GM18498 (cell line): ENCODE data around the gene USP47.

Experiments
- ATAC-seq: cut with Tn5 transposase; IDR thresholded peaks from one replicate; pipeline ENCODE4 v1.9.1; 2021; ENCODE audit warnings: mild to moderate bottlenecking, moderate library complexity; ENCODE audit not compliant: unreplicated experiment

The USP47 gene

GRCh38 chr11:11865449-11865848 lies 23.7 kb downstream of the USP47 start:
- no peak for ATAC-seq

GRCh38 chr11:11866203-11866602 lies 24.4 kb downstream of the USP47 start:
- ATAC-seq, result no peak

DNA sequence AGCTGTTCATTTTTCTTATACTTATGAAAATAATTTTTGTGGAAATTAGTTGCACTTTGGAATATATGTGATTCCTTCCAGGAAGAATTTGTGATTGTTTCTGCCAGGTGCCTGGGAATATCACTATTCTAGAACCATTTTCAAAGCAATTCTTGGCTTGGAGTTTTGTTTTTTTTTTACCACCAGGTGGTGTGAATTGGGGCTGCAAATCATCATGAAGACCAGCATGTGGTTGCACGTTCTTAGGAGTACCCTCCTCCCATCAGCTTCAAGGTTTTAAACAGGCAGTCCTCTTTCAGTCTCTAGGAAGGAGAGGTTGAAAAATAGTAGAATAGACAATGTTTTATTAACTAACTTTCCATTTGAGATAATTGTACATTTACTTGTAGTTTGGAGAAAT lies 25.9 kb downstream of the USP47 start:
- no peak for ATAC-seq

DNA sequence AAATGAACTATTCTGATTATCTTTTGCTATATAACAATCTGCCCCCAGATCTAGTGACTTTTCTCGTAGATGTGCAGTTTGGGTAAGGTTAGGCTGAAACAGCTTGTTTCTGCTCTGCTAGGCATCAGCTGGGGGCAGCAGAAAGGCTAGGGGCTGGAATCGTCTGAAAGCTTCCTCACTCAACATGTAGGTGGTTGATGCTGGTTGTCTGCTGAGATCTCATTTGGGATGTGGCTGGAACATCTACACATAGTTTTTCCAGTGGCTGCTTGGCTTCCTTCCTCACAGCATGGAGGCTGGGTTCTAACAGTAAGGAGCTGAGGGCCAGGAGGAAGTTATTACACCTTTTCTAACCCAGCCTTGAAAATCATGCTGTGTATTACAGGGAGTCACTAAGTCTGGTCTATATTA lies 30.2 kb downstream of the USP47 start:
- ATAC-seq, result no peak

DNA sequence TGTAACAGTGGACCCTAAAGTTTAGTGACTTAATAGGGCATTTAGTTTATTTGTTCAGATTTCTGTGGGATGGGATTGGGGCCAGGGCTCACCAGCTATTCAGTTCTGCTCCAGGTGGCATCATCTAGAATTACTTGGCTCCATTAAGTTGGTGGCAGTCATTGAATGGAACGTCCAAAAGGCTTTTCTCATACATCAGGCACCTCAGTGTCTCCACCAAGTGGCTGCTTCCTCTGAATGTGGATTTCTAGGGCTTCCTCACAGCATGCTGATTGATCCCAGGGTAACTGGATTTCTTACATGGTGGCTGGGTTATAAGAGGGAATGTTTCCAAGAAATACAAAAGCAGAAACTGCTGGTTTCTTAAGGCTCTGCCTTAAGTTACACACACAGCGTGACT lies 34.7 kb downstream of the USP47 start:
- no peak for ATAC-seq

DNA sequence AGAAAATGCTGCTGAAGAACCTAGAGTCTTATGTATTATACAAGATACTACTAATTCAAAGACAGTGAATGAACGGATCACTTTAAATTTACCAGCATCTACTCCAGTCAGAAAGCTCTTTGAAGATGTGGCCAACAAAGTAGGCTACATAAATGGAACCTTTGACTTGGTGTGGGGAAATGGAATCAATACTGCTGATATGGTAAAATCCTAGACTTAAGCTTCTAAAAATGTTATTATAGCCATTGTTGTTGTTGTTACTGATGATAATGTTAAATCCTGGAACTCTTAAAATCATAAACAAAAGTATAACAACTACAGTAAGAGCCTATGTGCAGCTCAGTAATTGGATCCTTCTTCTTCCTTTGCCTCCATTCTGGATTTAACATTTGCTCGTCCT lies 38.4 kb downstream of the USP47 start:
- ATAC-seq, result no peak

DNA sequence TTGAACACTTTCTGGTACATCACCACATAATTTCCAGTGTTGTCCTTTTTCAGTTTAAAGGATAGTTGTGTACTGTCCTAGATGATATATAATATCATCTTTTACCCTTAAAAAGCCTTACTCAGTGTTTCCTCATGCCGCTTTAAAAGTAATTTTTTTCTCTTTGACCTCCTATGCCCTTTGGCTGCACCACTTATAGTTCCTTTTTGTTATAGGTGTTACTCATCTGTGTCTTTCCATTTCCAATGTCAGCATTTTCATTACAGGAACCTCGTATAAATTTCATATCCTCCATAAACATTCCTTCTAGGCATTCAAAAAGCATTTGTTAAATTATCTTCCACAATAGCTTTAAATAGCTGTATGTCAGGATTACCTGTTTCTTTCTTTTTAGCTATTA lies 40.8 kb downstream of the USP47 start:
- ATAC-seq, result no peak

GRCh38 chr11:11884351-11884750 lies 42.6 kb downstream of the USP47 start:
- ATAC-seq, result no peak

- peak; percentile 92 for ATAC-seq
Measured at GRCh38 chr11:11884774-11885481, 43.2 kb downstream of the USP47 start.

- no peak for ATAC-seq
Measured at GRCh38 chr11:11894486-11894885, 52.7 kb downstream of the USP47 start.

DNA sequence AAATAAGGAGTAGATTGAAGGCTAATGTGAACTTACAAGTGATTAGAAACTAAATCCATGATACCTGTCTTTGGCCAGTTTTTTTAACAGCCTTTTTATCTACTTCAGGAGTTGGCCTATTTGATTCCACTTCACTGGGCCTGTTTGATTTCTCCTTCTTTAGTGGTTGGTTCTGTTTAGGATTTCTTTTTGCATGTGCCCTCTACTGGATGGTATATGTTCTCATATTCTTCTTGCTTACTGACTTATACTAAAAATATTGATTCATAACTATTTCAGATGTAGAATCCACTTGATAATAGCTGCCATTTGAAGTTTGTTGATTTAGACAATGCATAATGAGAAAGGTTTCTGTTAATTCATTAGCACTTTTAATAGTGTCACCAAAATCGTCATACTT lies 53.9 kb downstream of the USP47 start:
- ATAC-seq, result no peak

DNA sequence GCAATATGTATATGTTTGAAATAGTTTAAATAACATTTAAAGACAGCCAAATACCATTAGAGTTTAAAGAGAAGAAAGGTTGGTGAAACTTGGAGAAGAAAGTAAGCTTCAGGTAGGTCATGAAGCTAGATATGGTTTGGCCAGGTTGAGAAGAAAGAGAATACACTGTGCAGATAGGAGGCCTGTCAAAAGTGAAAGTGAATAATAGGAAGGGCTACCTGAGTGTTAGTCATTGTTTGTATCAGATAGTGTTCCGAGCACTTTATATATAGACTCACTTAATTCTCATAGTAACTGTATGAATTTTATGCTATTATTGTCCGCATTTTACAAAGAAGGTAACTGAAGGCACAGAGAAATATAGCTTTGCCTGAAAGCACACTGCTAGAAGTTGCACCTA lies 56.9 kb downstream of the USP47 start:
- ATAC-seq, result no peak

- ATAC-seq, result no peak
Measured at GRCh38 chr11:11899401-11899800, 57.6 kb downstream of the USP47 start.

DNA sequence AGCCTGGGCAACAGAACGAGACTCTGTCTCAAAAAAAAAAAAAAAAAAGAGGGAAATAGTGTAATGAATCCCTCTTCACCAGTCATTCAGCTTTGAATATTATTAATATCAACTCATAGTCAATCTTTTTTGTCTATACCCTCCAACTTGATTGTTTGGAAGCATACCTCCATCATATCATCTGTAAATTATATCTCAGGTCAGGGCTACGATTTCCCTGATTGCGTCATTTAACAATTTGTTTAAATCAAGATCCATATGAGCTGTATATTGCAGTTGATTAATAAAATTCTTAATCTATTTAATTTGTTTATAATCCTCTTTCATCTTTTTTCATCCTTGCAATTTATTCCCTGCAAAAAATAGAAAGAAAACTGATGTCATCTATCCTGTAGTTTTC lies 60.2 kb downstream of the USP47 start:
- no peak for ATAC-seq

DNA sequence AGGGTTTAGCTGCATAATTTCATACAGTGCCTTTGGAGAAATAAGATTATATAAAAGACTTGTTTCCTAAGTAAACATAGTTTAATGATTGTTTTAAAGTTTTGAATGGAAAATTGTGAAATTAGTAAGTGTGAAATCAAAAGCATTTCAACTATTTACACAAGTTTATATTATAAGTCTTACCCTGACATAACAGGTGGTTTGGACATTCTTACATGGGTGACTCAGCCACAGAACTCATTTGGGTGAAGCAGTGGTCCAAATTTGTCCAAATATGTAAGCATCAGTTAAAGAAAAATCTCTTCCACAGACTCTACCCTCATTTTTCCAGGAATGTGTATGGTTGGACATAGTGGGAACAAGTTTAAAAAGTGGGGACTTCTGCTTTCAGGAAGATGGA lies 68.0 kb downstream of the USP47 start:
- ATAC-seq, result no peak

DNA sequence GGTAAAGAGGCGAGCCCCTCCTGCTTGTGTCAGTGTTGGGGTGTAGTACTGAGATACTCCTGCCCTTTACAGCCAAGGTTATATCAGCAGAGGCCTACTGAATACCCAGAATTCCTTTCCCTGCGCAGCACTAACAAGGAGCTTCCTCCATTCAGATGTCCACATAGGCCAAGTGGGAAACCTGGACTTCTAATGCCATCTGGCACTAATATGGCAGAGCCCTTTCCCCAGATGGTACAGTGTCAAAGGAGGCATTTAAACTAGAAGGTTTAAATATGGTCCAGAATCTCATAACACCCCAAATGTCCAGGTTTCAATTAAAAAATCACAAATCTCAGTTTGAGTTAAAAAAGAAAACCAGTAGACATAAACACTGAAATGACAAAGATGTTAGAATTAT lies 68.8 kb downstream of the USP47 start:
- ATAC-seq, result no peak

GRCh38 chr11:11913395-11913794 lies 71.6 kb downstream of the USP47 start:
- ATAC-seq, result no peak

GRCh38 chr11:11915625-11916024 lies 73.9 kb downstream of the USP47 start:
- no peak for ATAC-seq

DNA sequence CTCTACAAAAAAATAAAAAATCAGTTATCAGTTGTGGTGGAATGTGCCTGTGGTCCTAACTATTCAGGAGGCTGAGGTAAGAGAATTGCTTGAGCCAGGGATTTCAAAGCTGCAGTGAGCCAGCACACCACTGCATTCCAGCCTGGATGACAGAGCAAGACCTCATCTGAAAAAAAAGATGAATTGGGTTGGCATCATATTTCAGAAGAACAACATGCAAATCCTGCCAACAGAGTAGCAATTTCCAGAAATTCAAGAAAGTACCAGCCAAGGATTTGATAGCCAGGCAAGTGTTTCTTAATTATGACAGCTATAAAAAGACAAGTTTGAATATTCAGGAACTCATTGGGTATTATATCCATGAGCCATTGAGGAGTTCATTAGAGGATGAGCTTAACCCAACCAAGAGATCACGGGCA lies 75.2 kb downstream of the USP47 start:
- ATAC-seq, result no peak

DNA sequence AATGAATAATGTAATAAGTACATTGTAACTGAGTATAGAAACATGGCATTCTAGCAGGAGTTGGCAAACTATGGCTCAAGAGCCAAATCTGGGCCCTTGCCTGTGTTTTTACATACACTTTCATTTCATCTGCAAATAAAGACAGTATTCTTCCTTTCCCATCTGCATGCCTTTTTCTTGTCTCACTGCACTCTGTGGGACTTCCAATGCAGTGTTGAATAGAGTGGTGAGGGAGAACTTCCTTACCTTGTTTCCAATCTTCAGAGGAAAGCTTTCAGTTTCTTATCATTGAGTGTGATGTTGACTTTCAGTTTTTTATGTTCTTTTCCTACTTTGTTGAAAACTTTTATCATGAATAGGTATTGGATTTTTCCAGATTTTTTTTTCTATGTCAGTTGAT lies 82.1 kb downstream of the USP47 start:
- no peak for ATAC-seq

- ATAC-seq, result no peak
Measured at GRCh38 chr11:11929920-11930319, 88.1 kb downstream of the USP47 start.

- ATAC-seq, result no peak
Measured at GRCh38 chr11:11931461-11932055, 89.8 kb downstream of the USP47 start.

DNA sequence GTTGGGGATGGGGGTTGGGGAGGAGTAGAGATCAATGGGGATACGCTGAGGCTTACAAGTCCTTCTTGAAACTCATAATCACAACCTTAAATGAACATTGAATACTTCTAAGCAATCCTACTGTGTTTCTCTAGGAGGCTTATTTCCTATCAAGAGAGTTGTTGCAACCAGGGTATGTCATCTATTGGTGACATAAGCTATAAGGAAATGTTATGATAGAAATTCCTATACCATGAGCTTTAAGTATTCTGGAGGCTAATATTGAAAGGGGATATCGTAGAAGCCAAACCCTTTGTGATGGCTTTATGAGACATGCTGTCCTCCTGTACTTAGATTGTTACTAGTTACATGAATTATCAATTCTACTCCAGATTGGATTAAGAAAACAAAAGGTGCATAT lies 93.8 kb downstream of the USP47 start:
- no peak for ATAC-seq
